ENCODE data around the gene VPS16. TPM values are rescaled to one million over a fixed set of nuclear protein-coding genes. Genes with fewer than 3 reads are reported as not detected.

VPS16 gene
- total RNA-seq, 6 donors from 2014 or later = 22.6 to 53.4 (median 38.2) TPM

DNA sequence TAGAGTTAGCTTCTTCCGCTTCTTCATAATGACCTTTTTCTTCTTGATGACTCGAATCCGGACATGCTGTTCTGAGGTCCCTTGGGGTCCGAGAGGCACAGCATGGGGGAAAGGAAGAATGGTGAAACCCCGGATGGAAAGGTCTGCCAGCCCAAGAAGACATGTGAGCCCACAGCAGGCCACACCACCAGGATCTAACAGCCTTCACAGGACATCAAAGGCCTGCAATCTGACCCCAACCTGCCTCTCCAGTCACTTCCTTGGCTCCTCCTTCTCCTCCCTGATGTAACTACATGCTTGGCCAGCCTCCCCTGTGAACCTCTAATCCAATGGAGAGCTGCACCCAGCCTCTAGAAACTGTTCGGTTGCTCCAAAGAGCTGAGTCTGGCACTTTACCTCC is 41.7 kb upstream of the VPS16 start:
- 72 to 84% methylated on average over 4 to 6 of the region's 6 CpGs for WGBS, 2 donors
- TF ChIP-seq CTCF (IDR thresholded peaks at IDR 0.05) (no peak), POLR2AphosphoS5 (IDR thresholded peaks at IDR 0.05) (no peak), EP300 (IDR thresholded peaks at IDR 0.05) (no peak), POLR2A (IDR thresholded peaks at IDR 0.05) (no peak)
- Histone ChIP-seq H3K4me1 (peaks cover 14 to 21% (median 18%) of the 10 kb centered on the region in 4 donors), H3K27me3 (peaks cover 0 to 27% (median 9%) of the 10 kb centered on the region in 4 donors), H3K9me3 (no peaks in the 10 kb centered on the region), H3K4me3 (no peak overlapping the region), H3K36me3 (no peaks in the 10 kb centered on the region), H3K27ac (no peak overlapping the region)
- ATAC-seq (ENCODE audit: low FRiP score in 2 of 2) (no peak), DNase-seq (no peak)

- ATAC-seq (ENCODE audit: low FRiP score in 2 of 2) (no peak), DNase-seq (peak in 1 of 2 donors; percentile 63)
- H3K27ac ChIP-seq = no peak overlapping the region
- no peaks in the 10 kb centered on the region for H3K36me3 ChIP-seq
- peaks cover 14 to 21% (median 18%) of the 10 kb centered on the region in 4 donors for H3K4me1 ChIP-seq
- no peaks in the 10 kb centered on the region for H3K9me3 ChIP-seq
- TF ChIP-seq EP300 (IDR thresholded peaks at IDR 0.05) = no peak
- TF ChIP-seq CTCF (IDR thresholded peaks at IDR 0.05) = no peak
- TF ChIP-seq POLR2AphosphoS5 (IDR thresholded peaks at IDR 0.05) = no peak
- no peak for TF ChIP-seq POLR2A (IDR thresholded peaks at IDR 0.05)
- peaks cover 0 to 27% (median 9%) of the 10 kb centered on the region in 4 donors for H3K27me3 ChIP-seq
- WGBS, 2 donors = 46 to 67% methylated on average over 9 of the region's 9 CpGs
- H3K4me3 ChIP-seq = peak overlapping the region in 1 of 4 donors; percentile 20
Measured at GRCh38 chr20:2799271-2799670, 41.3 kb upstream of the VPS16 start.

DNA sequence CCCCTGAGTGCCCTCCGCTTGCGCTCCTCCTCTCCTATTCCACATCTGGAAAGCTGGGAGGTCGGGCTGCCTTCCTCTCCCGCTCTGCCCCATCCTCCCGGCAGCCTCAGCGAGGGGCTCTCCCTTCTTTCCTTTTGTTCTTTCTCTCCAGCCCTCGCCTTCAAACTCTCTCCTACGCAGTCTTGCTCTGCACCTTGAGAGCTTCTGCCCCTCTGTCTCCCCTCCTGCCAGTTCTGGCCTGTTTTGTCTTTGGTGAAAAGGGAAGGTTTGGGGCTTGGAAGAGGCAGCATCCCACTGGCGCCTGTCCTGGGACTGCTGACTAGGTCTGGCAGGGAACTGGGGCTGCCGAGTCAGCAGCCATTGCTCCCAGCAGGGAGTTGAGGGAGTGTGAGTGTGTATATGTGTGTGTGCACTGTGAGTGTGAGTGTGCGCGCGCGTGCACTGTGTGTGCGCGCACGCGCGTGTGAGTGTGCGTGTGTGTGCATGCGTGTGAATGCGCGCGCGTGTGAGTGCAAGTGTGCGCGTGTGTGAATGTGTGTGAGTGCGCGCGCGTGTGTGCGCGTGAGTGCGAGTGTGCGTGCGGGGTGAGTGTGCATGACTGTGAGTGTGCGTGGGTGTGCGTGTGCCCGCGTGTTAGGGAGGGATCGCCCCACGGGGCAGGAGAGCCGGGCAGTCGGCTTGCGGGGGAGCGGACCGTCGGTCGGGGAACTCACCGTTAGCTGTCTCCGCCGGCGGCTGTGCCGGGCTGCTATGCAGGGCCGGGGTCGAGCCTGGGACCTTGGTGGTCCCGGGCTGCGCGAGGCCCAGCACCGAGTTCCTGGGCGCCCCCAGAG is 40.6 kb upstream of the VPS16 start:
- ATAC-seq (ENCODE audit: low FRiP score in 2 of 2) (peak in 1 of 2 donors; percentile 62), DNase-seq (peak in 1 of 2 donors; percentile 85)
- Histone ChIP-seq H3K4me3 (peak overlapping the region in 3 of 4 donors; percentile 20 to 38 (median 23)), H3K27ac (no peak overlapping the region), H3K27me3 (peaks cover 0 to 33% (median 11%) of the 10 kb centered on the region in 4 donors), H3K36me3 (no peaks in the 10 kb centered on the region), H3K9me3 (no peaks in the 10 kb centered on the region), H3K4me1 (peaks cover 14 to 24% (median 18%) of the 10 kb centered on the region in 4 donors)
- WGBS, 2 donors = 1 to 6% methylated on average over 15 to 60 of the region's 61 CpGs
- TF ChIP-seq EP300 (IDR thresholded peaks at IDR 0.05) = no peak
- no peak for TF ChIP-seq POLR2AphosphoS5 (IDR thresholded peaks at IDR 0.05)

GRCh38 chr20:2800521-2801285 is 39.8 kb upstream of the VPS16 start, which contains the start of gene CPXM1:
CPXM1 (minus strand) TSS chr20:2800627; CDS start chr20:2800572, 55 bp downstream.
- no peaks in the 10 kb centered on the region for H3K9me3 ChIP-seq
- peaks cover 14 to 31% (median 18%) of the 10 kb centered on the region in 4 donors for H3K4me1 ChIP-seq
- H3K36me3 ChIP-seq = no peaks in the 10 kb centered on the region
- peak in 1 of 2 donors; percentile 75 for ATAC-seq (ENCODE audit: low FRiP score in 2 of 2)
- peak within 1 kb of the TSS in 3 of 4 donors; percentile 20 to 38 (median 23) for H3K4me3 ChIP-seq
- no peak for TF ChIP-seq POLR2A (IDR thresholded peaks at IDR 0.05)
- no peak for TF ChIP-seq EP300 (IDR thresholded peaks at IDR 0.05)
- TF ChIP-seq POLR2AphosphoS5 (IDR thresholded peaks at IDR 0.05) = no peak
- TF ChIP-seq CTCF (IDR thresholded peaks at IDR 0.05) = no peak
- peaks cover 0 to 40% (median 15%) of the 10 kb centered on the region in 4 donors for H3K27me3 ChIP-seq
- DNase-seq = no peak
- no peak within 1 kb of the TSS for H3K27ac ChIP-seq
- 3 to 6% methylated on average over 12 to 24 of the region's 52 CpGs for WGBS, 2 donors

- H3K27ac ChIP-seq = no peak overlapping the region
- H3K9me3 ChIP-seq = no peaks in the 10 kb centered on the region
- peaks cover 0 to 43% (median 16%) of the 10 kb centered on the region in 4 donors for H3K27me3 ChIP-seq
- H3K4me1 ChIP-seq = peaks cover 14 to 31% (median 18%) of the 10 kb centered on the region in 4 donors
- TF ChIP-seq EP300 (IDR thresholded peaks at IDR 0.05) (no peak), CTCF (IDR thresholded peaks at IDR 0.05) (no peak), POLR2A (IDR thresholded peaks at IDR 0.05) (no peak), POLR2AphosphoS5 (IDR thresholded peaks at IDR 0.05) (no peak)
- H3K36me3 ChIP-seq = no peaks in the 10 kb centered on the region
- H3K4me3 ChIP-seq = no peak overlapping the region
- ATAC-seq (ENCODE audit: low FRiP score in 2 of 2) (no peak), DNase-seq (no peak)
- WGBS, 2 donors = 5 to 7% methylated on average over 13 of the region's 13 CpGs
Measured at GRCh38 chr20:2801286-2801728, 39.2 kb upstream of the VPS16 start.
